Measurements from ENCODE around the gene CFAP46.

CFAP46 gene

DNA sequence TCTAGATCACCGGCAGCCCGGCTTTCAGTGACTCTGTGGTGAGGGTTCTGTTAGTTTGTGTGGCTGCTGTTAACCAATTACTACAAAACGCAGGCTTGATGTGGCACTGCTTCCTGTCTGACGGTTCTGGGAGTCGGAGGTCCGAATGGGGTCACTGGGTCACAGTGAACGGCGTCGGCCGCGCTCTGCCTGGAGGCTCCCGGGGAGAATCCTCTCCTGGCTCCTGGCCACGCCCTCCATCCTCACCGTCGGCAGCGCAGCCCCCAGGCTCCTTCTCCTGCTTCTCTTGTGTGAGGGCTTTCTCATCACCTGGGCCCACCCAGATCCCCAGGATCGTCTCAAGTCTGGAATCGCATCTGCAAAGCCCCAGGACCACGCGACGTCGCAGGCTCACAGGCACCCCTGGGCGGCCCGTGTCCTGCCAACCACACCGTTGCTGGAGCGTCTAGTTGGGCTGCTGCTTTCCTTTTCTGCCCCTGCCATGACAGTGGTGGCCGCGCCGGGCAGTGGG lies 124.6 kb downstream of the CFAP46 start:
- DNase-seq: no peak

DNA sequence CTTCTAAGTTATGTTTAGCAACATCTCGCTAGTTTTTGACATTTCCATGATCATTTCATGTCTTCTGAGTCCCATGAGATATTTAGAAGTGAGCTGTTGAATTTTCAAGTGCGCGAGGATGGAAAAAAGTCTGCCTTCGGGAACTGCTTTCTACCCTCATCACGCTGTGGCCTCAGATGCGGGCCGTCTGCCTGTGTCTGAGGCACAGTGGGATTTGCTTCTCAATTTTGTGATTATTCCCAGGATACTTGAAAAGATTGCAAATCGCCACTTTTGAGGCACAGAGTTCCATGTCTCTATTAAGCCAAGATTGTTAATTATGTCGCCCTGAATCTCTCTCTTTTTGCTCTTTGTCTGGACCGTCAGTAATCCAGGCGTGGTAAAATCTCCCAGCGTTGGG lies 125.7 kb downstream of the CFAP46 start:
- no peak for DNase-seq

DNA sequence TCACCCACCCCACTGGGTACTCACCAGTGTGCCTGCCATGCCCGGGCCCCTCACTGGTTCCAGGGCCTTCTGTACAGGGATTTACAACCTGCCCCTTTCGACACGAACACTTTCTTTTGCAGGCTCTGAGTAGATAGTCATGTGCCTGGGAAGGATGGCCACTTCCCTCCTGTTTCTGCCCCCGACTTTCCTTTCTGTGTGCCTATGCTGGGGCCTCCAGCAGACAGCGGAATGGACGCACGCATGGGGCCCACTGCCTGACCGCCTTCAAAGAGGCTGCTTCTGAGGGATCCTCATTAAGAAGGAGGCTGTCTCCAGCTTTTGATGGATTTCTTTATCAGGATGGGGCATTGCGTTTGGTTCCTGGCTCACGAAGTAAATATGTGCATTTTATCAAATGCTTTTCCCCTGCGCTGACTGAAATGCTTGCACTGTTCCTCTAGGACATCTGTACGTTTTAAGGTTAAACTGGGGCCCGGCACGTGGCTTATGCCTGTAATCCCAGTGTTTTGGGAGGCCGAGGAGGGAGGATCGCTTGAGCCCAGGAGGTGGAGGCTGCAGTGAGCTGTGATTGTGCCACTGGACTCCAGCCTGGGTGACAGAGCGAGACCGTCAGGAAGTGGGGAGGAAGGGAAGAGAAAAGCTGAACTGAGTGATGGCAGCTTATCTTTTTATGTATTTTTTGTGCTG lies 127.1 kb downstream of the CFAP46 start:
- no peak for DNase-seq

DNA sequence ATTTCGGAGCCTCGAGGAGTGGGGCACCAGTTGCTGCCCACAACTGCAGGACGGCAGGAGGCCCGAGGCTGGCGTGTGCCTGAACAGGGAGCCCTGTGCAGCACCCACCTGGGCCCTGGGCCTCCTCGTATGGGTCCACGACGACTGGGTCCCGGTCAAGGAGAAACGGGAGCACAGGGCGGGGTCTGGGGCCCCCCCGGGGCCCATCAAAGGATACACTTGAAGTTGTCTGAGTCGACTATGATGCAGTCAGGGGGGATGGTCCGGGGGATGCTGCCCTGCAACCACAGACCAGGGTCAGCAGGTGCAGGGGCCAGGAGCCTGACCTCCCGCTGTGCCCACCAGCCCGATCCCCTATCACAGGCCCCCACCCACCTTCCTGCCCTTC lies 127.9 kb downstream of the CFAP46 start:
- DNase-seq: no peak

DNA sequence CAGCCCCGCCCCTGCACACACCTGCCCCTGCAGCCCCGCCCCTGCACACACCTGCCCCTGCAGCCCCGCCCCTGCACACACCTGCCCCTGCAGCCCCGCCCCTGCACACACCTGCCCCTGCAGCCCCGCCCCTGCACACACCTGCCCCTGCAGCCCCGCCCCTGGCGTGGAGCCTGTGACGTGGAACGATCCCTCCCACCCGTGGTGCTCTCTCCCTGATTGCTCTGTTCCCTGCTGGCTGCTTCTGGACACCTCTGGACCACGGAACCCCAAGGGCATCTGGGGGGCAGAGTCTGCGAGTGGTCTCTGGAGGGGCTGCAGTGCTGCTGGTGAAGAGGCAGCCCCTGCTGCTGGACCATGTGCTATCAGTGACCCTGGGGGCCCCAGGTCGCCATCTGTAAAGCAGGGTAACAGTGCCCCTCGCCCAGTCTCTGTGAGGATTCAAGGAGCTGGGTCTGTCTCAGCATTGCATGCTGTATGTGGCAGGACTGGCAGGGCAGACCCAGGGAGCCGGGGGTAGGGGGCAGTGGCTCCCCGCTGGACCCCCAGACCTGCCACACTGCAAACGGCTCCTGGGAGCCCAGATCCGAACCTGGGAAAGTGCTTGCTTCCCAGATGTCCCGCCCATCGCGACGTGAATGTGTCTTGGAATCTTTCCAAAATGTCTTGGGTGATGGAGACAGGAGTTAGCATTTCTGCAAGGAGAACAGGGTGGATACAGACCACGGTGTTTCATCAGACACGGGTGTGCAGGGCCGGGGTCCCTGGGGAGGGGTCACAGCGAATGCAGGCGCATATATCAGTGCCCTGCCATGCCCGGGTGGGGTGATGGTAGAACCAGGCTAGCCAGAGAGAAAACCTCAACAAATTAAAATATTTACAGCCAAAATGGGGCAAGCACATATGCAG lies 128.6 kb downstream of the CFAP46 start:
- no peak for DNase-seq

DNA sequence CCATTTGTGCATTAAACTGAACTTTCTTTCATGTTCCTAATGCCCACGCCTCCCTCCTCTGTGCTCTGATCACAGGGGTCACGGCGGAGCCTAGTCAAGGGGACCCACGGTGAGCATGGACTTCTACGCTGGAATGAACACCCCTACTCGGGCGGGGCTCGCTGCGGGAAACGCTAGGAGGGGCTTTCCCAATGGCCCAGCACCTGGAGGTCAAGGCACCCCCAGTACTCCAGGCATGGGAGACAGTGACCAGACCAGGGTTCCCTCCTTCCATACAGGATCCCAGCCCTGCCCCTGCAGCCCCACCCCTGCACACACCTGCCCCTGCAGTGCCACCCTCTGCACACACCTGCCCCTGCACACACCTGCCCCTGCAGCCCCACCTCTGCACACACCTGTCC lies 129.4 kb downstream of the CFAP46 start:
- DNase-seq: no peak

DNA sequence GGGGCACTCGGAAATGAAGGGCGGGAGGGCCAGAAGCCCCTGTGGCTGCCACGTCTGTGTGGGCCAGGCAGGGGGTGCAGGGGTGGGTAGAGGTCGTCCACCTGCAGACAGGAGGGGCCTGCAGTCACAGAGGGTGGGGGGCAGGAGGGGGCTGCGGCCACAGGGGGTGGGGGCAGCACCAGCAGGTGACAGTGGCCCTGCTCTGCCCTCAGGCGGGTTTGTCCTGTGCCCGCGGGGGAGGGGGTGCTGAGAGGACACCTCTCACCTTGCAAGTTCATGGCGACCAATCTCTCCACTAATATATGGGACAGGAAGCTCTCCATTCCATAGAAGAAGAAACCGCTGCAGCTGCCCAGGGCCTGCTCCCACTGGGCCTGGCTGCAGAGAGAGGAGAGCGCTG lies 129.8 kb downstream of the CFAP46 start:
- no peak for DNase-seq

DNA sequence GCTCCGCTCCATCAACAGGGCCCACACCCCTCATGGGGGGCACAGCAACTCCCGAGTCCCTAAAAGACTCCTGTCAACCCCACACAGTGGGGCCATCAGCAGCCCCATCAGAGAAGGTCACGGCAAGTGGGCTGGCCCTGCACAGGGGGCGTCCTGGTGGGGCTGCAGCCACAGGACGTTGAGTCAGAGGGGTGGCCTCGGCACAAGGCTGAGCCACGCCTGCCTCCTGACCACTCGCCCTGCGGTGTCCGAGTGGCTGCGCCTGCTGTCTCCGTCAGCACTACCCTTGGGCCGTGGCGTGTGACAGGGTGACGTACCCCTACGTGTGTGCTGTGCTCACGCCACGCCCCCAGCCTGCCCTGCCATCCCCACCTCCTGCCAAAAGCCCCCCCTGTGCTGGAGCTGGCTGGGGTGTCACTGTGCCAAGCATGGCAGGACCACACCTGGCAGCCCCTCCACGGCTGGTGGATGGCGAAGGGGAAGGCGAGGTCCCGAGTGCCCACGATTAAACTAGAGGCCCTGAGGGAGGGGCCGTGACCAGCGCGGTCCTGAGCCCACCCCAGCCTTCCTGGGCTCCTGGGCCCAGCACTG lies 130.4 kb downstream of the CFAP46 start:
- DNase-seq: no peak

DNA sequence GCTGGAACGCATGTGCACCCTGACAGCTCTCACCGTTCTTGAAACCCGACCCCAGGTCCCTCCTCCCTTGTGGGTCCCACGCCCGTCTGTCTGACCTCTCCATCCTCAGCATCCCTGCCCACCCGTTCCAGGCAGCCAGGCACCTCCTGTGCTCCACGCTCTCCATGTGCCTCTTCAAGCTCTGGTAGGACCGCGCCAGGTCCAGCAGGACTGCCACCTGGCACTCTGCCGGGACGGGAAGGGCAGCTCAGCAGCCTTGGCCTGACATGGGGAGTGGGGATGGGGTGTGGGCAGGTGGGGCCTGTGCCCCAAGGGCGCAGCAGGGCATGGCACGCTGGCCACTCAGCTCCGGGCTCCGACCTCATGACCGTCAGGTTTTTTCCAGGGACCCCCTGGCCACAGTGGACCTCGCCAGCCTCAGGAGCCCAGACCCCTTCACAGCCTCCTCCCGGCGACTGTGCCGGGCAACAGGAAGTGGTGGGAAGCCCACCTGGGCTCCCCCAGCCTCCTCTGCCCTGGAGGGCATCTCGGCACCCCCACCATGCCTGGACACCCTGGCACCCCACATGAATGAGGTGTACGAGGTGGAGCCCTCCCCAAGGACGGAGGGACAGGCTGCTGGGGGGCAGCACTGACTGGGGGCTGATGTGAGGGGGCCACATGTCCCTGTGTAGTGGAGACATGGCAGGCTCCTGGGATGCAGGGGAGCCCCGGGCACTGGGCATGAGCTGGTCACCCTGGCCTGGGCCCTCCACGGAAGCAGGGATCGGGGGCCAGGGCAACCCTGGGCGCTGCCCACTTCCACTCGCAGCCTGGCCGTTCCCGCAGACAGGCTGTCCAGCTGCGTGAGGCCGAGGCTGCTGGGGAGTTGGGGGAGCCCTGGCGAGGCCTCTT lies 131.3 kb downstream of the CFAP46 start:
- DNase-seq: no peak

DNA sequence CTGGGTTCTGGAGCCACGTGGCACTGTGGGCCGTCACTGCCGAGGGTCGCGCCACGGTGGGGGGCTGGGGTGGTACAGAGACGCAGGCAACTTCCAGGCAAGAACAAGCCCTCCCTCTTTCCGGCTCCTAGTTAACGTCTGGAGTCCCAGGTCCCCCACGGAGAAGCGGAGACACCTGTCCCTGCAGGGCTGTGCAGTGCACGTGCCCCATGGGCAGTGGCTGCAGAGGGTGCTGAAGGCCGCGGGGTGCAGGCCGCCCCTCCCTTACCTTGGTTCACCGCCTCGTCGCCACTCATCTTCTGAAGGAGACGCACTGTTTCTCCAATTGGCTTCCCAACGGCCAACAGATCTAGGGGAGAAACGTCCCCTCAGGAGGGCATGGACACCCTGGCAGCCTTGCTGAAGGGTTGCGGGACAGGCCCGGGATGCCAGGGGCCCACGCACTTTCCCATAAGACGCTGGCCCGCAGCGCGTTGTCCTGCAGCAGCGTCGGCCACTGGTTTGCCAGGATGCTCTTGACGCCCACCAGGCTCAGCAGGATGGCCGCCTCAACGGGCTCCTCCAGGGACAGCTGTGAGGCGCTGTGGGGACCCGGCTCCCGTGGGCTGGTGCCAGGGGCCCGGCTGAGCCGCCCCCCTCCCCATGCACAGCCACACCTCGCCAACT lies 132.1 kb downstream of the CFAP46 start:
- no peak for DNase-seq

DNA sequence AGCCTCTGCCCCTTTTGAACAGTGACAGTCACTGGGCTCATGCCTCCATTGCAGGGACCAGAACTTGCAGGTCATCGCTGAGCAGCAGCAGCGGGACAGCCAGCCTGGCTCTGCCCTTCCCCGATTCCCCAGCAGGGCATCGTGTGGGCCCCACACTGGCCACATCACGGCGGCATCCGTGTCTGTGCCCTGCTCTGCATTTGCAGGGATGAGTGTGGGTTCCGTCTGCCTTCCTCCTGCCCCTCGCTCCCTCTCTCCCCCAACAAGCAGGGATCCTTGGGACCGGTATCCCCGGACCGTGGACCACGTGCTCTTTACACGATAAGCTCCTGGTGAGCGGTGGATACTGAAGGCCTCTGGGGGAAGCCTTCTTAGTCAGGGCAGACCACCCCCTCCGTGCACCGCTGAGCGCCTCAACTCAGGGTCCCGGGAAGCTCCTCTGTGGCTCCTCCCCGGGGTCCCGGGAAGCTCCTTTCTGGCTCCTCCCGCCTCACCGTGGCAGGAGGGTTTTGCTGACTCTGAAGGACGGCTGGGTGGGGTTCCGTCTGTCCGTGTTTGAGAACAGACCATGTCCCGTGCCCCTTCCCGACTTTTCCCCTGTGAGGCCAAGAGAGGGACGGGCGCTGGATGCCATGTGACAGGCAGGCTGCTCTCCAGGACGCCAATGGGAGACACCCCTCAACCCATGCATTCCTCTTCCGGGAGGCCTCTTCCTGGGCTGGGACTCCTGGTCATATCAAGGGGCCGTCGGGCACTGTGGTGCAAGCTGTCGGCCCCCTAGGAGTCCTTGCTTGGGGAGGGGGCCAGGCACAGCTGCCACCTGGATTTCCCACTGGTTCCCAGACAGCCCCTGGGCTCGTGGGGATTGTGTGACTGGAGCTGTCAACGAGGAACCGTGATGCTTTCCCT lies 132.9 kb downstream of the CFAP46 start:
- no peak for DNase-seq

DNA sequence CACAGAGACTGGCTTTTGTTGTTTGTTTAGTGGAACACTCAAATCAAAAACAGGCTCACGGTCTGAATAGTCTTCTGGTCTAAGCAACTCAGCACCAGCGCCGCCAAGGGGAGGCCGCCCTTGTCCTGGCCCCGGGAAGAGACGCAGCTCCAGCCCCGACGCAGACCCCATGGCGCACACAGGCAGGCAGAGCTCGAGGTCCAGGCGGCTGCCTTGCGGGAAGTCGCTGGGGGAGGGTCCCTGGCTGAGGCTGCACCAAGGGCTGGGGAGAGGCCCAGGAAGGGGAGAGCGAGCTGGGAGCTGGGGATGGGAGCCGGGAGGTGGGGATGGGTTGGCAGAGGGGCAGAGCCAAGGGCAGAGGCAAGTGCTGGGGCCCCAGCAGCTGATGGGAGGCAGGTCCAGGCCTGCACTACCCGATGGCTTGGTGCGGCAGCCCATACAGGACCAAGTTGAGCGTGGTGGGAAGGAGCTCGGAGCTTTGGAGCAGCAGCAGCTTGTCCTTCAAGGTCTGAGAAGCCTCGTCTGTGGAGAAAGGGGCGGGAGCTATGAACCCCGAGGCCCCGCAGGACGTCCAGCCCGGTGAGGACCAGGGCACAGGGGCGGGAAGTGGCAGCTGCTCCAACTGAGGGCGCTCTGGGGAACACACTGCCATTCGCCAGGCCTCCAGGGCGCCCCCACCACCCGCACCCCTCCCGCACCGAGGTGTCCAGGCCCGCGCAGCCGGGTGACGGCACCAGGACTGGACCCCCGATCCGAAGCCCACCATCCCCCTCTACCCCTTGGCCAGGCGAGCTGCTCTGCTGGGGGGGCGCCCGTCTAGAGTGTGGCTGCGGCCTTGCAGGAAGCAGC lies 133.8 kb downstream of the CFAP46 start:
- DNase-seq: no peak

DNA sequence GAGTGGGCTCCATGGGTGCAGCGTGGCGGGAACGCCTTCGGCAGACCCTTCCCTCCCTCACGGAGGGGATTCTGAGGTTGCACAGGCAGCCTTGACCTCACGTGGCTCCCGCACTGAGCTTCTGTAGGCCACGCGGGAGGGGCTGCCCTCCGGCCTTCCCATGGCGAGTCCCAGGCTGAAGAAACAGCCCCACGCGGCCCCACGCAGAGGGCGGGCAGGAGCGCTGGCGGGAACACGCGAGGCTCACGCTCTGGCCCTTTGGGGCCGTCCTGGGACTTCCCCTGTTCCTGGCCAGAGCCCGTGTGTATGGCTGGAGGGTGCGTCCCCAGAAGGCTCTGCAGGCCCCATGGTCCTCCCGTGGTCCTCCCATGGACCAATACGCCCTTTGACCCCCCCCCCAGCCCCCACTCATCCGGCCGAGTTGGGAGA lies 134.7 kb downstream of the CFAP46 start:
- DNase-seq: no peak

DNA sequence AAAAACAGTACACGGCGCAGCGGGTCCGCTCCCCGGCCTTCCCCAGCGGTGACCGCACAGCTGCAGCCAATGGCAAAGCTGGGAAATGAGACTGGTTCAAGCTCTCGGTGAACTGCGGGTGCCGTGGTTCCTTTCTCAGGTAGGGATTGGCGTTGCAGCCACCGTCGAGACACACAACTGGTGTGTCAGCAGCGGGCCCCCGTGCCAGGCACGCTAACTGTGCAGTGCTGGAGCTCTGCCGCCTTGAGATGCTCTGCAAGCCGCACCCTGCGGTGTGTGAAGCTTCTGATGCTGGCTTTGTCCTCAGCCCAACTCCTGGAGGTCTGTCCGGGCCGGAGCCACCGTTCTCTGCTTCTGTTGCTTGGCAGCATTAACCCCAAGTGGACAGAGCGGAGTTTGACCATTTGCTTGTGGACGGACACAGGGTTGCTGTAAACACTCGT lies 135.8 kb downstream of the CFAP46 start:
- DNase-seq: no peak

DNA sequence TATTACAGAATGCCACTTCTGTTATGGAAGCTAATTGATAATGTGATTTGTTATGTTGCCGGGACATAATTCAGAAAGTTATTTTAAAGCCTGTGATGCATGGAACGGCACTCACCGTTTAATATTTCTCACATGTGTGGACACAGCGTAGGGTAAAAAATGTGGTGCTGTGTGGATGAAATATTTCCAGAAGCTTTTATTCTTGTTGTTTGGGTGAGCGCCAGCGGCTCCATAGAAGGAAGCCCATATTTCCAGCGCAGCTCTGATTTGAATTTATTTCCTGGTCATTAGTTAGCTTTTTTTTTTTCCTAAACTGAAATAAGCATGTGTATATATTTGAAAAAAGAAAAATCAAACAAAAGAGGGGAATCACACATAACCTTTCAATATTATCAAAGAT lies 136.3 kb downstream of the CFAP46 start:
- no peak for DNase-seq

DNA sequence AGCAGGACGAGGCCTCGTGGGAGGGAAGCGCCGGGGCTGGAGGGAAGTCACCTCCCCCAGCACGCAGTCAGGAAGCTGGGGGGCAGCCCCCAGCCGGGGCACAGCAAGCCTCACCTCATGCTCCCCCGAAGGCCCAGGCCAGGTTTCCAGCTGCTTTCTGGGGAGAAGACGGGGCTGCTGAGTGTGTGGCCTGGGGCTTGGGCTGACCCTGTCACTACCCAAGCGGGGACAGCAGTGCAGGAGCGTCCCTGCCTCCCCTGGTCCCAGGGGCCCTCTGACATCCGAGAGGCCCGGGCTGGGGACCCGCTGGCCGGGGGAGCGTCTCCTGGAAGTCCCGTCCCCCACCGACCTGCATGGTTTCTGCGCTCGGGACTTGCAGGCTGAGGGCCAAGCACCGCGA lies 136.8 kb downstream of the CFAP46 start:
- DNase-seq: no peak

DNA sequence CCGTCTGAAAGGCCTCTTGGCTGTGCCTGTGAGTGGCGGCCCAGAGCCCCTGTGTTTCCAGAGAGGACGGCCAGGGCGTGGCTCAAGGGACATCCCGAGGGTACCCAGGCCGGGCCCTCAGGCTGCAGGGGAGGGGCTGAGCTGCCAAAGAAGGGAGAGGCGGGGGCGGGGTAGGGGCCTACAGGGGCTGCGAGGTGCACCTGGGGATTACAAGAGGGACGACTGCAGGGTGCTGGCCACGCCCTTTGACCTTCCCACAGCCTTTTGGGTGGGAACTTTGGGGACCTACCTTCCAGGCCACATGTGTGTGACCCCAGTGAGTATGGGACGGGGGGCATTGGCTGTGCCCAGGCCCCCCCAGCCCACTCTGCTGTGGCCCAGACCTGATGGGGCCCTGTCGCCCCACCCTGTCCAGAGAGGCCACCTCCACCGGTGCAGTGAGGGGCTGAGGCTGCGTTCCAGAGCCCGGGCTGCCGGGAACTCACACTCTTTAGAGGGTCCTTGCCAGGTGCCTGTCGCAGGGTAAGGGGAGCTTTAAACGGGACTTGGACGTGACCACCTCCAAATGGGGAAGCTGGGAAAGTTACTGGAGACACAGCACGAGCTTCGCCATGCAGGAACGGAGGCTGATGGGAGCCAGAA lies 137.5 kb downstream of the CFAP46 start:
- DNase-seq: no peak

DNA sequence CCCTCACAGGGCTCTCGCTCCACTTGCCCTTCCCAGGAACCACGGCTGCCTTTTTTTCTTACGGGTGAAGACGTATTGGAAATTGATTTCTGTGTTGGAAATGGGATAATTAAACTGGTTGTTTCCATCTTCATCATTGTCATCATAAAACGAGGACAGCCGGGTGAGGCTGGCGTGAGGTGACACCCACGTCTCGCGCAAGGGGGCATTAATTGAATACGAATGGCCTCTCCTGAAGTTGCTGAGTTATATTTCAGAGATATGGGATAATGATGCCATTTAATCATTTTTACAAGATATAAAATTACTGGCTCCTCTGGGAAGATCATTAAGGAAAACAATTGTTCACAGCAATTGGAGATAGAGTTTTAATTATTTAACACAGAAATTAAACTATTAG lies 138.1 kb downstream of the CFAP46 start:
- DNase-seq: no peak

DNA sequence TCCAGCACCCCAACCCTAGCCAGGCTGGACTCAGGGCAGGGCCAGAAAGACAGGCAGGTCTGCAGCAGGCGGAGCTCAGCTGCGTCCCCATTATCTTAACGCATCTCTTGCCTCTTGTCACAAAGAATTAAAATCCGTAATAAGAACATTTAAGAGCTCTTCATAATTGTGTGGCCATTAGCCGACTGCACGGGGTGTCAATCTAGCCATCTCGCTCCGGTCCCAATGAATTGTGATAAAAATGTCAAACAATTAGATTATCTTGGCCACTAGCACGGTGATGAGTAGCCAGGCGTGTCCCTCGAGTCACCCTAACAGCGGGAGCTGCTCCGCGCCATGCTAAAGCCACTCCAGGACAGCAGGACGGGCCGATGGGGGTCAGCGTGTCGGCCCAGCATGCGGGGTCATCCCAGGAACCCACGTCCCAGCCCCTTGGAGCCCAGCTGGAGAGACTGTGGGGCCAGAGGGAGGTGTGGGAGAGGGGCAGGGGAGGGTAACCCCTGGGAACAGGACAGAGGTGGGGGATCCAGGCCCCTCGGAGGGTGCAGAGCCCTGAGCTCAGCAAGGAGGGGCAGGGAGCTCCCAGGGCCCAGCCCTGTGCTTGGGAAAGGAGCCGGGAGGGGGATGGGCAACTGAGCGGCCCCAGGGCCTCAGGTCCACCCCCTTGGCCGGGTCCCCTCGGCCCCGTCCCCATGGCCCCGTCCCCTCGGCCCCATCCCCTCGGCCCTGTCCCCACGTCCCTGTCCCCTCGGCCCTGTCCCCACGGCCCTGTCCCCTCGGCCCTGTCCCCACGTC lies 138.8 kb downstream of the CFAP46 start:
- DNase-seq: no peak

Data from stimulated activated naive CD4-positive, alpha-beta T cell treated with Interleukin-2 at 50 U/mL for 16 hours (primary cell).